CD4-positive, alpha-beta T cell treated with Interferon gamma for 1 hour (primary cell): ENCODE measurements around the gene SMARCC1.

ENCODE experiments used
- DNase-seq: peaks from one replicate; pipeline ENCODE4 v3.0.0-alpha.2; 2020

Gene SMARCC1

GRCh38 chr3:47688488-47688887, 93.2 kb downstream of the SMARCC1 start:
- no peak for DNase-seq

- DNase-seq = no peak
These were observed 96.7 kb downstream of the SMARCC1 start for GRCh38 chr3:47685037-47685436.

GRCh38 chr3:47681016-47681415, 100.7 kb downstream of the SMARCC1 start:
- no peak for DNase-seq

- DNase-seq = no peak
These were observed 103.0 kb downstream of the SMARCC1 start for GRCh38 chr3:47678446-47679338.

GRCh38 chr3:47669026-47669749, 112.5 kb downstream of the SMARCC1 start:
- no peak for DNase-seq

- no peak for DNase-seq
These were observed 115.6 kb downstream of the SMARCC1 start for GRCh38 chr3:47666118-47666517.

- no peak for DNase-seq
These were observed 117.2 kb downstream of the SMARCC1 start for GRCh38 chr3:47664519-47664918.

- no peak for DNase-seq
These were observed 118.0 kb downstream of the SMARCC1 start for GRCh38 chr3:47663630-47664240.

- no peak for DNase-seq
These were observed 120.5 kb downstream of the SMARCC1 start for GRCh38 chr3:47661121-47661752.

- no peak for DNase-seq
These were observed 123.2 kb downstream of the SMARCC1 start for GRCh38 chr3:47658444-47658843.

- no peak for DNase-seq
These were observed 129.6 kb downstream of the SMARCC1 start for GRCh38 chr3:47652142-47652541.

- DNase-seq = no peak
These were observed 131.4 kb downstream of the SMARCC1 start for GRCh38 chr3:47650294-47650693.

- no peak for DNase-seq
These were observed 134.1 kb downstream of the SMARCC1 start for GRCh38 chr3:47647550-47647949.

- no peak for DNase-seq
These were observed 135.3 kb downstream of the SMARCC1 start for GRCh38 chr3:47646362-47646761.

- DNase-seq = no peak
These were observed 136.1 kb downstream of the SMARCC1 start for GRCh38 chr3:47645551-47645950.

- no peak for DNase-seq
These were observed 138.6 kb downstream of the SMARCC1 start for GRCh38 chr3:47643092-47643491.

- no peak for DNase-seq
These were observed 140.0 kb downstream of the SMARCC1 start for GRCh38 chr3:47641739-47642138.

- DNase-seq = no peak
These were observed 144.8 kb downstream of the SMARCC1 start for GRCh38 chr3:47636921-47637320.

GRCh38 chr3:47636225-47636624, 145.5 kb downstream of the SMARCC1 start:
- DNase-seq = no peak

- no peak for DNase-seq
These were observed 146.2 kb downstream of the SMARCC1 start for GRCh38 chr3:47635536-47635935.

GRCh38 chr3:47634996-47635395, 146.7 kb downstream of the SMARCC1 start:
- DNase-seq = no peak

- DNase-seq = no peak
These were observed 150.9 kb downstream of the SMARCC1 start for GRCh38 chr3:47630810-47631209.

- no peak for DNase-seq
These were observed 151.9 kb downstream of the SMARCC1 start for GRCh38 chr3:47629770-47630169.
